Liver (tissue), 9 donors: ENCODE data around the gene OGT. TPM values are rescaled to one million over a fixed set of nuclear protein-coding genes. Genes with fewer than 3 reads are reported as not detected.
A peak's percentile ranks its signal among the peaks of the same experiment; 100 is the strongest.

ENCODE experiments used
- DNase-seq: peaks from one replicate; pipeline ENCODE4 v3.0.0-alpha.2; 2017; ENCODE audit warnings: low spot score
- H3K27ac ChIP-seq, 2 donors: one replicate each; pipeline ENCODE4 v1.7.0; 2013; ENCODE audit warnings: inconsistent platforms in 2 of 2, low read length in 2 of 2, control low read depth in 1 of 2, low read depth in 1 of 2, mild to moderate bottlenecking in 1 of 2
- H3K27me3 ChIP-seq, 4 donors: one replicate each; pipeline versions ENCODE4 v1.6.1 to v1.7.0; 2013; ENCODE audit warnings: low read length in 3 of 4, inconsistent platforms in 1 of 4, mild to moderate bottlenecking in 1 of 4, moderate library complexity in 1 of 4; ENCODE audit not compliant: control insufficient read depth in 4 of 4, insufficient read depth in 4 of 4
- H3K36me3 ChIP-seq, 4 donors: one replicate each; pipeline versions ENCODE4 v1.6.1 to v1.7.0; 2013; ENCODE audit warnings: low read length in 3 of 4, mild to moderate bottlenecking in 3 of 4, low read depth in 1 of 4, moderate library complexity in 1 of 4; ENCODE audit not compliant: control insufficient read depth in 4 of 4, insufficient read depth in 3 of 4
- H3K4me1 ChIP-seq, 4 donors: one replicate each; pipeline versions ENCODE4 v1.6.1 to v1.7.0; 2013; ENCODE audit warnings: low read length in 3 of 4, mild to moderate bottlenecking in 3 of 4, moderate library complexity in 1 of 4; ENCODE audit not compliant: control insufficient read depth in 4 of 4, insufficient read depth in 4 of 4
- H3K4me3 ChIP-seq, 3 donors: one replicate each; pipeline versions ENCODE4 v1.6.1 to v1.7.0; 2013; ENCODE audit warnings: low read length in 3 of 3, control low read depth in 1 of 3, low read depth in 1 of 3, mild to moderate bottlenecking in 1 of 3
- H3K9ac ChIP-seq, 2 donors: one replicate each; pipeline ENCODE4 v1.7.0; 2013; ENCODE audit warnings: low read length in 2 of 2, mild to moderate bottlenecking in 2 of 2, moderate library complexity in 2 of 2, control low read depth in 1 of 2, low read depth in 1 of 2
- H3K9me3 ChIP-seq, 4 donors: one replicate each; pipeline versions ENCODE4 v1.6.1 to v1.7.0; 2013; ENCODE audit warnings: low read length in 3 of 4; ENCODE audit not compliant: control insufficient read depth in 4 of 4
- ATF3 ChIP-seq: IDR thresholded peaks from 2 replicates; pipeline ENCODE4 v1.6.1; 2016; ENCODE audit warnings: antibody characterized with exemption
- CTCF ChIP-seq: fragments of 150-350 bp; IDR thresholded peaks from 2 replicates; pipeline ENCODE4 v1.5.1; 2017; ENCODE audit warnings: improper control_type of control experiment, low read depth, low read length; ENCODE audit not compliant: missing input control
- EGR1 ChIP-seq, 2 donors: IDR thresholded peaks; 2 replicates each; pipeline ENCODE4 v1.6.1; 2016 to 2018; ENCODE audit warnings: antibody characterized with exemption in 2 of 2, low read depth in 2 of 2
- FOXA1 ChIP-seq: IDR thresholded peaks from 2 replicates; pipeline ENCODE4 v1.6.1; 2016; ENCODE audit warnings: antibody characterized with exemption
- GABPA ChIP-seq, 2 donors: IDR thresholded peaks in 1 of 2; conservative IDR thresholded peaks in 1 of 2; 2 replicates each; pipeline ENCODE4 v1.6.1; 2016; ENCODE audit warnings: antibody characterized with exemption in 2 of 2, mild to moderate bottlenecking in 1 of 2, moderate library complexity in 1 of 2
- HNF4A ChIP-seq, 2 donors: conservative IDR thresholded peaks; 2 replicates each; pipeline ENCODE4 v1.6.1; 2016; ENCODE audit warnings: antibody characterized with exemption in 2 of 2, mild to moderate bottlenecking in 2 of 2
- HNF4G ChIP-seq: IDR thresholded peaks from 2 replicates; pipeline ENCODE4 v1.6.1; 2016; ENCODE audit warnings: antibody characterized with exemption
- JUND ChIP-seq, 2 donors: IDR thresholded peaks; 2 replicates each; pipeline ENCODE4 v1.6.1; 2016; ENCODE audit warnings: antibody characterized with exemption in 2 of 2
- MAX ChIP-seq: IDR thresholded peaks from 2 replicates; pipeline ENCODE4 v1.6.1; 2016; ENCODE audit warnings: antibody characterized with exemption
- NR2F2 ChIP-seq: IDR thresholded peaks from 2 replicates; pipeline ENCODE4 v1.6.1; 2016; ENCODE audit warnings: antibody characterized with exemption
- RAD21 ChIP-seq, 2 donors: IDR thresholded peaks; 2 replicates each; pipeline ENCODE4 v1.6.1; 2016; ENCODE audit warnings: antibody characterized with exemption in 2 of 2, mild to moderate bottlenecking in 2 of 2
- RXRA ChIP-seq, 2 donors: IDR thresholded peaks; 2 replicates each; pipeline ENCODE4 v1.6.1; 2017 to 2018; ENCODE audit warnings: antibody characterized with exemption in 2 of 2, mild to moderate bottlenecking in 1 of 2
- SP1 ChIP-seq: IDR thresholded peaks from 2 replicates; pipeline ENCODE4 v1.6.1; 2018; ENCODE audit warnings: antibody characterized with exemption, mild to moderate bottlenecking
- ZBTB33 ChIP-seq: IDR thresholded peaks from 2 replicates; pipeline ENCODE4 v1.6.1; 2016; ENCODE audit warnings: antibody characterized with exemption
- WGBS: extraction: QIAGEN DNeasy Blood & Tissue Kit; methylation state at CpG from one replicate; pipeline ENCODE4 v1.1.7; 2013; 5-methylcytosine and 5-hydroxymethylcytosine counted together
- polyA plus RNA-seq, 2 donors: library from polyadenylated mRNA; stranded (reverse) in 1 of 2; unstranded in 1 of 2; fragments of 200-250 nt in 1 of 2; fragments of >200 nt in 1 of 2; fragmentation: Nextera tagmentation in 1 of 2; extraction: Ambion mirVana in 1 of 2; gene quantifications; one replicate each; pipeline versions ENCODE4 v1.2.1 to v1.2.3, GENCODE V29; 2013 to 2015
- total RNA-seq, 2 donors: library from RNA; depleted of rRNA; stranded (reverse); fragments of >200 nt; gene quantifications; one replicate each; pipeline ENCODE4 v1.2.3, GENCODE V29; 2014
- donor health status: healthy.
- donor health status: healthy.
- donor health status: healthy.
- donor health status: healthy.
- donor health status: healthy.

Gene OGT
- total and polyA plus RNA-seq, 4 donors: 10.8 to 72.7 (median 47.3) TPM

GRCh38 chrX:71540801-71541200 is 7.9 kb downstream of the OGT start:
- Histone ChIP-seq H3K27me3 (no peaks in the 10 kb centered on the region), H3K36me3 (peaks cover 0 to 7% (median 2%) of the 10 kb centered on the region in 4 donors), H3K9ac (no peak overlapping the region), H3K27ac (peak overlapping the region in 1 of 2 donors; percentile 37), H3K4me1 (peaks cover 2 to 13% (median 6%) of the 10 kb centered on the region in 4 donors), H3K4me3 (no peak overlapping the region), H3K9me3 (no peaks in the 10 kb centered on the region)
- 75% methylated on average over 3 of the region's 3 CpGs for WGBS
- no peak for TF ChIP-seq ATF3
- TF ChIP-seq JUND (IDR thresholded peaks at IDR 0.05): no peak
- TF ChIP-seq MAX: no peak
- TF ChIP-seq FOXA1: no peak
- TF ChIP-seq ZBTB33: no peak
- no peak for TF ChIP-seq SP1
- no peak for DNase-seq

GRCh38 chrX:71541210-71542022 is 8.5 kb downstream of the OGT start:
- Histone ChIP-seq H3K36me3 (peaks cover 1 to 7% (median 3%) of the 10 kb centered on the region in 4 donors), H3K4me3 (no peak overlapping the region), H3K4me1 (peaks cover 2 to 13% (median 6%) of the 10 kb centered on the region in 4 donors), H3K9ac (no peak overlapping the region), H3K27me3 (no peaks in the 10 kb centered on the region), H3K27ac (peak overlapping the region in 1 of 2 donors; percentile 37), H3K9me3 (no peaks in the 10 kb centered on the region)
- 62% methylated on average over 8 of the region's 8 CpGs for WGBS
- DNase-seq: no peak
- no peak for TF ChIP-seq HNF4A (conservative IDR thresholded peaks at IDR 0.05)
- TF ChIP-seq GABPA (IDR thresholded peaks at IDR 0.05 in 1 of 2, conservative IDR thresholded peaks at IDR 0.05 in 1 of 2): no peak

- 95% methylated on average over 1 of the region's 1 CpG for WGBS
- DNase-seq: no peak
- no peak overlapping the region for H3K4me3 ChIP-seq
- H3K27me3 ChIP-seq: no peaks in the 10 kb centered on the region
- peaks cover 1 to 16% (median 12%) of the 10 kb centered on the region in 4 donors for H3K36me3 ChIP-seq
- H3K9ac ChIP-seq: no peak overlapping the region
- H3K27ac ChIP-seq: peak overlapping the region in 1 of 2 donors; percentile 42
- peaks cover 2 to 13% (median 6%) of the 10 kb centered on the region in 4 donors for H3K4me1 ChIP-seq
- TF ChIP-seq FOXA1: no peak
- no peak for TF ChIP-seq RXRA (IDR thresholded peaks at IDR 0.05)
- no peak for TF ChIP-seq NR2F2
- H3K9me3 ChIP-seq: no peaks in the 10 kb centered on the region
These were observed 9.5 kb downstream of the OGT start for GRCh38 chrX:71542411-71542810.

GRCh38 chrX:71542825-71543224 is 9.9 kb downstream of the OGT start:
- Histone ChIP-seq H3K4me1 (peaks cover 2 to 10% (median 6%) of the 10 kb centered on the region in 4 donors), H3K4me3 (no peak overlapping the region), H3K27ac (peak overlapping the region in 1 of 2 donors; percentile 42), H3K9ac (no peak overlapping the region), H3K27me3 (no peaks in the 10 kb centered on the region), H3K36me3 (peaks cover 1 to 17% (median 14%) of the 10 kb centered on the region in 4 donors), H3K9me3 (no peaks in the 10 kb centered on the region)
- 88% methylated on average over 2 of the region's 2 CpGs for WGBS
- DNase-seq: no peak
- TF ChIP-seq EGR1 (IDR thresholded peaks at IDR 0.05; ENCODE audit: low read depth in 2 of 2) (no peak), ATF3 (no peak), SP1 (no peak), RAD21 (IDR thresholded peaks at IDR 0.05) (no peak), CTCF (no peak), ZBTB33 (no peak), FOXA1 (no peak), HNF4G (no peak)
